Muscle layer of duodenum (tissue), 2 donors: ENCODE data around the gene ISG15.

Experiments
- H3K27ac ChIP-seq: one replicate; pipeline ENCODE4 v1.7.0; 2013; ENCODE audit warnings: mild to moderate bottlenecking, low read length
- H3K27me3 ChIP-seq: one replicate; pipeline ENCODE4 v1.7.0; 2013; ENCODE audit warnings: low read depth, mild to moderate bottlenecking, control low read depth, low read length
- H3K36me3 ChIP-seq, 2 donors: one replicate each; pipeline ENCODE4 v1.7.0; 2013; ENCODE audit warnings: low read length in 2 of 2, control low read depth in 1 of 2, mild to moderate bottlenecking in 1 of 2; ENCODE audit not compliant: insufficient read depth in 2 of 2, control insufficient read depth in 1 of 2
- H3K4me1 ChIP-seq, 2 donors: one replicate each; pipeline ENCODE4 v1.7.0; 2013; ENCODE audit warnings: low read length in 2 of 2, mild to moderate bottlenecking in 2 of 2, control low read depth in 1 of 2, moderate library complexity in 1 of 2; ENCODE audit not compliant: insufficient read depth in 2 of 2, control insufficient read depth in 1 of 2
- H3K4me3 ChIP-seq, 2 donors: one replicate each; pipeline ENCODE4 v1.7.0; 2013; ENCODE audit warnings: low read length in 2 of 2, low read depth in 1 of 2, mild to moderate bottlenecking in 1 of 2
- H3K9me3 ChIP-seq, 2 donors: one replicate each; pipeline ENCODE4 v1.7.0; 2013; ENCODE audit warnings: low read length in 2 of 2, control low read depth in 1 of 2, mild to moderate bottlenecking in 1 of 2; ENCODE audit not compliant: control insufficient read depth in 1 of 2
- donor health status: healthy.

The ISG15 gene

DNA sequence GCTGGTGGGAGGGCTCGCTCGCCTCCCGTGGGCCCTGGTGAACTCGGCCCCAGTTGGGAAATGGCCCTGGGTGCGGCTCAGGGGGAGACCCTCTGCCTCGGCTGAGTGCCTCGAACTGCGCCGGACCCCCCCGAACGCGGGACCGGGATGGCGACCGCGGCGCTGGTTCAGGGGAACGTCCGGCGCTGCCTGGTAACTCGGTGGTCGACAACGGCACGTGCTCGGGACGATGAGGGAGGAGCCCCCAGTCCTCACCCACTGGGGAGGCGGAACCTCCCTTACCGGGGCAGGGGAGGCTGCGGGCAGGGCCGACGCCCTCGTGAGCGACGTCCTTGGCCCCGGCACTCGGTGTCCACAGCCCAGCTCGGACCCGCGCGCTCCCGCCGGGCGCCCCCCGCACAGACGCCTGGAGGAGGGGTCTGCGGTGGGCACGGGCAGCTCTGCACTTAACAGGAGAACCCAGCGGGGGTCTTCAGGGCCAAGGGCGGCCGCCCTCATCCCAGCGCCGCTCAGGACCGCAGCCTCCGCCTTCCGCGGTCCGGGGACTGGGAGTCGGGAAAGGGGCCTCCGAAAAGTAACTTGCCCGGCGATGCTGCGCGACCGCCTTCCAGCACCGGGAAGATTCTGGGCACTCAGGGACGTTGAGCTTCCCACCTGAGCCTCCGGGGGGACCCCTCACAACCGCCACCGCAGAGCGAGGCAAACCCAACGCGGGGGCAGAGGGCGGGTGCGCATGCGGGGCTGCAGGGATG lies 15.1 kb upstream of the ISG15 start:
- H3K27me3 ChIP-seq, result peaks cover 14% of the 10 kb centered on the region
- no peaks in the 10 kb centered on the region for H3K9me3 ChIP-seq
- H3K4me3 ChIP-seq, result peak overlapping the region in 1 of 2 donors; percentile 68
- H3K27ac ChIP-seq, result no peak overlapping the region
- peaks cover 0 to 30% of the 10 kb centered on the region in 2 donors for H3K4me1 ChIP-seq
- no peaks in the 10 kb centered on the region for H3K36me3 ChIP-seq

DNA sequence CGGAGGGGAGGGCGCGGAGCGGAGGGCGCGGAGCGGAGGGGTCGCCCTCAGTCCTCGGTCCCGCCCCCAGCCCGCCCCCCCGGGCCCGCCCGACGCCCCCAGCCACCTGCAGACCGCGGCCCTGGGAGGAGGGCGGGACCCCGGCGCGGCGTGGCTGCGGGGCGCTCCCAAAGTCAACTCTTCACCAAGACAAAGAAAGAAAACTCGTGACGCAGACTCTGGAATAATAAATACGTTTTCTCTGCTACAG lies 14.6 kb upstream of the ISG15 start:
- peaks cover 15% of the 10 kb centered on the region for H3K27me3 ChIP-seq
- H3K4me1 ChIP-seq, result peaks cover 0 to 30% of the 10 kb centered on the region in 2 donors
- H3K36me3 ChIP-seq, result no peaks in the 10 kb centered on the region
- no peaks in the 10 kb centered on the region for H3K9me3 ChIP-seq
- peak overlapping the region; percentile 3 to 68 for H3K4me3 ChIP-seq
- H3K27ac ChIP-seq, result no peak overlapping the region

DNA sequence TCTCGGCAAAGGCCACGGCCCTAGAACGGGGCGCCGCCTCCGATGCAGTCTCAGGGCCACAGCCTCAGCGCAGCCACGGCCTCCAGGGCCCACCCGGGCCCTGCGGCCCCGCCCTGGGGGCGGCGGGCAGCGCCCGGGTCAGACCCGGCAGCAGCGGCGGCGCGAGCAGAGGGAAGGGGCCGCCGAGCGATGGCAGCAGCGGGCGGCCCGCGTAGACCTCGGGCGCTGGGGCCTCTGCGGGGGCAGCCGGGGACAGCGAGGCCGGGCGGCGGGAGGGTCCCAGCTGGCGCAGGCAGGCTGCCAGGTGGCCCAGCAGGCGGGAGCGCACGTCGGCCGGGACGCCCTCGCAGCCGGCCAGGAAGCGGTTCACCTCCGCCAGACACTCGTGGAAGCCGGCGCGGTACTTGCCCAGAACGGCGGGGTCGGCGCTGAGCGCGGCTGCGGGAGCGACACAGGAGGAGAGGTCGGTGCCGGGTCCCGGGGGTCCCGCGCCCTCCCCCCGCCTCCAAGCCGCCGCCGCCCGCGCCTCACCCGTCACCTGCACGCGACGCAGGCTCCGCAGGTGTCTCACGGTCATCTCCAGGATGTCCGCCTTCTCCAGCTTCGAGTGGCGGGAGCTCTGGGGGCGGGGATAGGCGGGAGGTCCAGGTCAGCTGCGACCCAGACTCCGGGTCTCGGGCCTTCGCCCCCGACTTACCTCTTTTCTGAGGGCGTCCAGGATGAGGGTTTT lies 14.1 kb upstream of the ISG15 start:
- no peaks in the 10 kb centered on the region for H3K9me3 ChIP-seq

DNA sequence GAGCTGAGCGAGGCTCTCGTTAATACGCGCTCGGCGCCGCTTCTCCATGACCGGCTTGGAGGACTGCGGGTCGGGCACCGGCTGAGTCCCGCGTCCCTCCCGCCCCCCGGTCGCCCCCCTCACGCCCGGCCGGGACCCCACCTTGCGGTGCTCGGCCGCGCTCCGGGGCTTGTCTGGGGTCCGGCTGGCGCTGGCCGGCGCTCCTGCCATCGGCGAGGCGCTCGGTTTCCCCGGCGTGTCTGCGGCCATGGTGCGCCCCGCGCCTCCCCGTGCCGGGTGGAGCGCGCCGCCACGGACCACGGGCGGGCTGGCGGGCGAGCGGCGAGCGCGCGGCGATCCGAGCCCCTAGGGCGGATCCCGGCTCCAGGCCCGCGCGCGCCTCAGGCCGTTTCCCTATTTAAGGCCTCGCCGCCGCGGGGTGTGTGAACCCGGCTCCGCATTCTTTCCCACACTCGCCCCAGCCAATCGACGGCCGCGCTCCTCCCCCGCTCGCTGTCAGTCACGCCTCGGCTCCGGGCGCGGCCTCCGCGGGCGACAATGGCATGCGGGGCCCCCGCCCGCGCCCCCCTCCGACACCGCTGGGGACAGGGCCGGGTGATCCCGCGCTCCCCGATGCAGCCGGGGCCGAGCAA lies 13.5 kb upstream of the ISG15 start, which contains the start of gene HES4:
Gene HES4, minus strand, starts transcription at position 373 of the 632 bp plus-strand sequence. Its CDS starts 124 bp downstream, at position 249.
- H3K4me1 ChIP-seq, result peaks cover 0 to 33% of the 10 kb centered on the region in 2 donors
- no peak within 1 kb of the TSS for H3K27ac ChIP-seq
- H3K4me3 ChIP-seq, result peak within 1 kb of the TSS; percentile 46 to 68
- H3K9me3 ChIP-seq, result no peaks in the 10 kb centered on the region
- H3K36me3 ChIP-seq, result no peaks in the 10 kb centered on the region
- peaks cover 24% of the 10 kb centered on the region for H3K27me3 ChIP-seq

More for the DNA sequence above, 14.1 kb upstream of the ISG15 start:
- no peak overlapping the region for H3K27ac ChIP-seq
- peaks cover 19% of the 10 kb centered on the region for H3K27me3 ChIP-seq
- peak overlapping the region; percentile 3 to 68 for H3K4me3 ChIP-seq
- no peaks in the 10 kb centered on the region for H3K36me3 ChIP-seq
- peaks cover 0 to 30% of the 10 kb centered on the region in 2 donors for H3K4me1 ChIP-seq

DNA sequence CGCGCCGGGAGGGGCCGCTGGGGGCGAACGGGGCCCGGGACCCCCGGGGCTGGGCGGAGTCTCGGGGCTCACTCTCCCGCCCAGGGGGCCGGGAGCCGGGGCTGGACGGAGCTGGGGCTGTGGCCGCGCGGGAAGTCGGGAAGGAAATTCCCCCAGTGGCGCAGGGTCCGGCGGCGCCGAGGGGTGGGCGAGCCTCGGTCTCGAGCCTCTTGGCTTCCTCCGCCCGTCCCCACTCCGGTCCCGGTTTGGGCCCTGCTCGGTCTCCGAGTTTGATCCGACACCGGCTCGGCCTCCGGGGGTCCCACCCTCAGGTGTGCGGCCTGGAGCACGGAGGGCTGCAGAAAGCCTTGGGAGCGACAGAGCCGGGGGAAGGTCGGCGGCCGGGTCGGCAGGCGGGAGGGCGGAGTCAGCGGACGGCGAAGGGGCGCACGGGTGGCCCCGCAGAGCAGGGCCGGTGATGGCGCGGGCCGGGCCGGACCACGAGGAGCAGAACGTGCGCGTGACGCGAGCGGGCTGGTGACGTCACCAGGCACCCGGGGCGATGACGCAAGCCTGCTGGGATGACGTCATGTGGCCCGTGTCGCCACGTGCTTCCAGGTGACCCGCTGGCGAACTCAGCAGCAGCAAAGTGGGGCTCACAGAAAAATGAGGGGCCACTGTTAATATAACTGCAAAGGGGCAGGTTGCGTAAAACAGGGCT lies 12.8 kb upstream of the ISG15 start:
- Histone ChIP-seq H3K9me3 (no peaks in the 10 kb centered on the region), H3K4me3 (peak overlapping the region; percentile 46 to 68), H3K4me1 (peaks cover 0 to 40% of the 10 kb centered on the region in 2 donors), H3K27ac (no peak overlapping the region), H3K27me3 (peaks cover 24% of the 10 kb centered on the region), H3K36me3 (no peaks in the 10 kb centered on the region)

DNA sequence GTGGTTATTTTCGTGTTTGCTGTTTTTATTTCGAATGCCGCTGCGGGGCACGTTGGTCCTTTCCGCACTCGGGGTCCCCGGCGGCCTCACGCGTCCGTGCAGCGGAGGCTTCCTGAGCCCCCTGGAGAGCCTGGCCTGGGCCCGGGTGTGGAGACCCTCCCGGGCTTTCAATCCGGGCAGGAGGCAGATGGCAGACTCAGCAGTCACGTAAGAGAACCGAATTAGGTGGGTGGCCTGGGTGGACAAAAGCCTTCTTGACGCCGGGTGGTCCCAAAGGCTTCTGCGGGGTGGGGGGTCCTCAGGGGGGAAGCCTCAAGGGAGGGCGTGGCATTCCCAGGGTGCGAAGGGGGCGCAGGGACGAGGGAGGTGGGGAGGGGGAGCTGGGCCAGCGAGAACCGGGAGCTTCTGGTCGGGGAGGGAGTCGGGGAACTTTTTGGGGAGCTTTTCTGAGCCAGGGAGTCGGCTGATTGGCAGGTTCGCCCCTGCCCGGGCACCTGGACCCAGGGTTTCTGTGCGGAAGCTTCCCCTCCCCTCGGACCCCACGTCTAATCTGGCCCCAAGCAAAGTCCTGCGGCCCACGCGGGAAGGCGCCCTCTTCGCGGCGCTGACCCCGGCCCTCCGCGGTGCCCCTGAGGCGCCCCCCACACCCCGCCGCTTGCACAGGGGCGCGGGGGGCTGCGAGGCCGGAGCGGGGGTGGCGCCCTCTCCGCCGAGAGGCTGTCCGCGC lies 12.1 kb upstream of the ISG15 start:
- Histone ChIP-seq H3K27me3 (peaks cover 24% of the 10 kb centered on the region), H3K4me1 (peaks cover 0 to 46% of the 10 kb centered on the region in 2 donors), H3K36me3 (no peaks in the 10 kb centered on the region), H3K4me3 (peak overlapping the region; percentile 46 to 68), H3K9me3 (no peaks in the 10 kb centered on the region), H3K27ac (no peak overlapping the region)

DNA sequence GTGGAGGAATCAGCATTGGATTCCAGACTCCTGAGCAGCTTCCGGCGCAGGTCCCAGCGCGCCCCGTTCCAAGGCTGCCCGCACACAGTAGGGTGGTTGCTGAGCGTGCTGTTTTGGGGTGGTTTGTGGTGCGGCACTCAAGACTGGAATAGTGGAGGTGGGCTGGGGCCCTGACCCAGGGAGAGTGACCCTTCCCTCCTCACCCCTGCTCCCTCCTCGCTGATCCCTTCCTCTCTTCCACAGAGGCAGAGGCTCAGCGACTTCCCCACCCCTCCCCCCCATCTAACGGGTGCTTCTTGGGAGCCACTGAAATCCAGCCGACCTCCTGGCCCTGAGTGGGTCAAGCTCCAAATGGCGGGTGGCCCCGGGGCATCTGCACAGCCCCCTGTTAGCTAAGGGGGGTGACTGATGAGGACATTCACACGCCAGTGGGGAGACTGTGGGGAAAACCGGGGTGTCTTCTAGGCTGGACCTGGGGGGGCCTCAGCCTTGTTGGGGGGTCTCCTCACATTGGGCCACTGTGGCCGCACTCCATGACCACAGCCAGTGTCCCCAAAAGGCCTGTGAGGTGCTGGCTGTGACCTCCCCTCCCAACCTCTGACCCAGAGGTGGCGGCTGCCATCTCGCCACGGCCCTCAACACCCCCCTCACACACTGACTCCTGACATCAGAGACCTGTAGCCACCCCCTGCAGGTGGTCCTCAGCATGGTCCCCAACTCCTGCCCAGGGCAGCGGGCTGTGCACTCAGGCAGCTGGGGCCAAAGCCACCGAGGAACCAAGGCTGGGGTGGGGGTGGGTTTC lies 9.5 kb upstream of the ISG15 start:
- Histone ChIP-seq H3K4me3 (no peak overlapping the region), H3K27ac (no peak overlapping the region), H3K9me3 (no peaks in the 10 kb centered on the region), H3K36me3 (no peaks in the 10 kb centered on the region), H3K4me1 (peaks cover 0 to 36% of the 10 kb centered on the region in 2 donors), H3K27me3 (peaks cover 19% of the 10 kb centered on the region)

DNA sequence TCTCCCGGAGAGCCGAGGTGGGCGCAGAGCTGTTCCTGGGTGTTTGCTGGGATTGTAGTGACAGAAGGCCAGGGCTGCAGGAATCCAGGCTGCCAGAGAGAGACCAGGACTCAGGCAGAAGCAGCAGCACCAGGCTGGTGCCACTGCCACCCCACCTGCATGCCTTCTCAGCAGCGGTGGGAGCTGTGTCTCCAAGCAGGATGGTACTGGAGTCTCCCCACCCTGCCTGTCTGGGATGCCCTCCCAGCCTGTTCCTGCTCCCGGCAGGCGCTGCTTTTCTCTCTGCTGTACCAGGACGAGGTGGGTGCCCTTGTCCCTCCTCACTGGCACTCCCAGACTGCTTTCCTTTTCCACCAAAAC lies 8.9 kb upstream of the ISG15 start:
- Histone ChIP-seq H3K27me3 (peaks cover 19% of the 10 kb centered on the region), H3K4me3 (no peak overlapping the region), H3K27ac (no peak overlapping the region), H3K9me3 (no peaks in the 10 kb centered on the region), H3K4me1 (peaks cover 0 to 32% of the 10 kb centered on the region in 2 donors), H3K36me3 (no peaks in the 10 kb centered on the region)

DNA sequence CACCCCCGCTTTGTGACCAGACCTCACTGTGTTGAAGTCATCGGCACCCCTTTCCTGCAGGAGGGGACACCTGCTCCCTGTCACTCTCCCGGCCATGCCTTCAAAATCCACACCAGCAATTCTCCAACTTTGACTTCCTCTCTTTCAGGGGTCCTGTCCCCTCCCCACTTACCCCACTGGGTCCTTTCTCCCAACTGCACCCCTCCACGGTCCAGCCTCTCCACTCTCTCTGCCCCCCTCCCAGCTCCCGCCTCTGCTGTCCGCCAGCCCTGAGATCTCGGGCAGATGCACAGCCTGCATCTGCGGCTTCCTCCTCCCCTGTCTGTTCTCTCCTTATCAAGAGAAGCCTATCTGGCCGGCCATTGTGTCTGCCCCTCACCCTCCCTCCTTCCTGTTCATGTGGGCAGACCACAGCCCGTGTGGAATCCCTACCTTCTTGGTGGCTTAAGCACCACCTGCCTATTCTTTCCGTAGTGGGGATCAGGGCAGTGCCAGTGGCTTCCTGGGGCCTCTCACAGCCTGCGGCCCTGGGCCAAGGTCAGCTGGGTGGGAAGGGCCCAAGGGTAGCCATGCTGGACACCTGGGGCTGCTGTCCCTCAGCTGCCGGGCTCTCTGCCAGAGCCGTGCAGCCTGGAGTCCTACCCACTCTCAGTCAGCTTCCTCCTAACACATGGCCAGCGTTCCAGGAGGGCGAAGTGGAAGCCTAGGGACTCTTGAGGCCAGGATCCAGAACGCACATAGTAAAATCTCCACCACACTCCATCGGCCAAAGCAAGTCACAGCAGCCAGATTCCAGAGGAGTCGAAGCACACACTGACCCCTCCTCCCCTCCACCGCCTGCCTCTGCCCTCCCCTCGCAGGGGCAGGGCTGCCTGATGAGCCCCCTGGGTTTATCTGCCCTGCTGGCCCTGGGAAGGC lies 8.3 kb upstream of the ISG15 start:
- no peak overlapping the region for H3K27ac ChIP-seq

More for the DNA sequence above, 8.3 kb upstream of the ISG15 start:
- Histone ChIP-seq H3K27me3 (peaks cover 19% of the 10 kb centered on the region), H3K36me3 (no peaks in the 10 kb centered on the region), H3K9me3 (no peaks in the 10 kb centered on the region), H3K4me3 (no peak overlapping the region), H3K4me1 (peaks cover 0 to 29% of the 10 kb centered on the region in 2 donors)
